ENCODE data around the gene SLC49A4.

Gene SLC49A4

GRCh38 chr3:122927726-122928125 is 132.9 kb downstream of the SLC49A4 start:
- no peak for DNase-seq (ENCODE audit: low read depth in 2 of 3, low spot score in 2 of 3)

DNA sequence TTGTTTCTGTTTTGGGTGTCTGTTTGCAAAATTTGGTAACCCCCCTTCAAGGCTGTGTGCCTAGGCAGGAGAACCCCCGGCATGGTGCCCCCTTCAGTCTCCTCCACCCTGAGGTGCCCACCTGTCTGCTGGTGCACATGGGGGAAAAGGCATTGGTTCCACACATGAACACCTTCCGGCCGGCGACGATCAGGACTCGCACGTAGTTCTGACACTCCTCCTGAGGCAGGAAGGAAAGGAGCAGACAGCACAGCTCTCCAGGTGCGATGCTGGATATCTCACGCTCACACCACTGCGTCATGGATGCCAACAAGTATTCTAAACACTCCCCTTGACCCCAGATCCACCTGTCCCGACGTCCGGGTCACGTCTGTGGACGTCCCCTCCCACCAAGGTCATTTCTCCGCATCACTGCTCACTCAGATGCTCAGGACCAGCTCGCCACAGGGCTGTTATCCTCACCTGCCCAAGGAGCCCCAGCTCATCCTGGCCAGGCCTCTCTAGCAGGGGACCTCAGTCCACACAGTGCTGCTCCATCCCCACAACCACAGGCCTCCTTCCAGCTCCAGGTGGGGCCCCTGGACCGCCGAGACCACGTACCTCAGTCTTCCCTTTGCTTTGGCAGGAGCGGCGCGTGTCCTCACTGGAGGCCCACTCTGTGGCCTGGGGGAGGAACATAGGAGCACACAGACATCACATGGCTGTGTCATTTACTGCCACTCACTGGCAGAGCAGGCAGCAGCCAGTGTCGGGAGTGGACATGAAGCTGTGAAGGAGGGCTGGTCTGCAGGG is 133.7 kb downstream of the SLC49A4 start:
- DNase-seq (ENCODE audit: low read depth in 2 of 3, low spot score in 2 of 3): no peak

- no peak for DNase-seq (ENCODE audit: low read depth in 2 of 3, low spot score in 2 of 3)
Observed at GRCh38 chr3:122929188-122930062, 134.6 kb downstream of the SLC49A4 start.

DNA sequence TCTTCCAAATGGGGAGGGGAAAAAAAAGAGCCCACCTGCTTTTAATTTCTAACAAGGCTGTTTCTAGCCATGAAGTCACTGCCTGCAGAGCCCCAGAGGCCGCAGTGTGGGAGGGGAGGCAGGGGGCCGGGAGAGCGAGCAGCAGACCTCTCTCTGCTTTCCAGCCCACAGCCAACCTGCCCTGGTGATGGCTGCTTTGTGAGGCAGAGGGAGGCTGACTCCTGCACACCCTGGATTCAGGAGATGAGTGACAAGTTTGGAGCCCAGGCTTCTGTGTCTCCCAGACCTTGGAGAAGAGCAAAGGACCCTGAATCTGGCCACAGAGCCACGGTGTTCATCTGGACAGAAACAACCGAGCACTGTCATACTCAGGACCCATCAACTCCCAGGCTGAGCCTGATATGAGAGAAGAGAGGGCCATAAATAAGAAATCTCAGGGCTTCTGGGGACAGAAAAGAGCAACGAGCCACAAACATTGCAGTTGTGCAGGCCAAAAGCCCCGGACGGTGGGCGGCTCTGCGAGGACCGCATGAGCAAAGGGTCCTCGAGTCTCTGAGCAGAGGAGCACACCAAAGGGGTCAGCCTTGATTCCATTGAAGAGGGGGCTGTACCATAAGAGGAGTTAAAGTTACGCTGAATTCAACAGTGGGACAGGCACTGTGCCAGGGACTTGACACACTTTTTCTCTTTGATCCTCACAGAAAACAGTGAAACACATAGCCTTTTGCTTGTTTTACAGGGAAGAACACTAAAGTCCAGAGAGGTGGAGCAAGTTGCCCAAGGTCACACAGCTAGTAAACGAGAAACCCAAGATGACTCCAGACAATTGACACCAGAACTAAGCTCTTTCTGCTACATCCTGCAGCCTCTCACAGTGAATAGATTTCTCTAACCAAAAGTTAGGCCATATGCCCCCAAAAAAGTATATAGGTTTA is 135.5 kb downstream of the SLC49A4 start:
- no peak for DNase-seq (ENCODE audit: low read depth in 2 of 3, low spot score in 2 of 3)
